Activated naive CD8-positive, alpha-beta T cell treated with anti-CD3 and anti-CD28 coated beads for 36 hours (primary cell): ENCODE measurements around the gene LIN7A. TPM values are rescaled to one million over a fixed set of nuclear protein-coding genes. Genes with fewer than 3 reads are reported as not detected.
"Not testable (repeated sequence)": the region's sequence is repeated elsewhere in the genome, so short reads cannot be mapped to it uniquely, and the experiment has no call there.

Experiments
- DNase-seq: peaks from one replicate; pipeline ENCODE4 v3.0.0; 2021
- H3K27ac Mint-ChIP-seq: one replicate; pipeline ENCODE4 v1.8.0; 2022; ENCODE audit warnings: mild to moderate bottlenecking, moderate library complexity, mixed read lengths
- H3K27me3 Mint-ChIP-seq: one replicate; pipeline ENCODE4 v1.8.0; 2022; ENCODE audit warnings: mild to moderate bottlenecking, mixed read lengths
- H3K36me3 Mint-ChIP-seq: one replicate; pipeline ENCODE4 v1.8.0; 2021; ENCODE audit warnings: mild to moderate bottlenecking, mixed read lengths
- H3K4me1 Mint-ChIP-seq: one replicate; pipeline ENCODE4 v1.8.0; 2021; ENCODE audit warnings: mixed read lengths
- H3K4me3 Mint-ChIP-seq: one replicate; pipeline ENCODE4 v1.8.0; 2022; ENCODE audit warnings: mild to moderate bottlenecking, moderate library complexity, mixed read lengths
- H3K9me3 Mint-ChIP-seq: one replicate; pipeline ENCODE4 v1.8.0; 2022; ENCODE audit warnings: mixed read lengths
- total RNA-seq, 2 experiments: library from RNA; stranded (reverse); gene quantifications; one replicate each; pipeline ENCODE4 v1.2.3, GENCODE V29; 2021

The LIN7A gene
- total RNA-seq, 2 experiments from 2014 or later: not detected

- Mint-ChIP-seq H3K27me3 (no peaks in the 10 kb centered on the region), H3K4me1 (no peaks in the 10 kb centered on the region), H3K4me3 (no peak overlapping the region), H3K27ac (no peak overlapping the region), H3K36me3 (no peaks in the 10 kb centered on the region), H3K9me3 (peaks cover 2% of the 10 kb centered on the region)
- no peak for DNase-seq
Measured at GRCh38 chr12:80818878-80819277, 118.9 kb downstream of the LIN7A start.

- H3K27ac Mint-ChIP-seq: no peak overlapping the region
- H3K9me3 Mint-ChIP-seq: no peaks in the 10 kb centered on the region
- DNase-seq: no peak
- no peak overlapping the region for H3K4me3 Mint-ChIP-seq
- H3K27me3 Mint-ChIP-seq: no peaks in the 10 kb centered on the region
- no peaks in the 10 kb centered on the region for H3K36me3 Mint-ChIP-seq
- no peaks in the 10 kb centered on the region for H3K4me1 Mint-ChIP-seq
Measured at GRCh38 chr12:80815351-80815750, 122.4 kb downstream of the LIN7A start.

- H3K27me3 Mint-ChIP-seq: no peaks in the 10 kb centered on the region
- H3K4me1 Mint-ChIP-seq: no peaks in the 10 kb centered on the region
- H3K36me3 Mint-ChIP-seq: no peaks in the 10 kb centered on the region
- no peak overlapping the region for H3K27ac Mint-ChIP-seq
- H3K9me3 Mint-ChIP-seq: no peaks in the 10 kb centered on the region
- H3K4me3 Mint-ChIP-seq: no peak overlapping the region
- no peak for DNase-seq
Measured at GRCh38 chr12:80814453-80814852, 123.3 kb downstream of the LIN7A start.

- Mint-ChIP-seq H3K9me3 (no peaks in the 10 kb centered on the region), H3K4me3 (no peak overlapping the region), H3K27ac (no peak overlapping the region), H3K27me3 (no peaks in the 10 kb centered on the region), H3K36me3 (no peaks in the 10 kb centered on the region), H3K4me1 (no peaks in the 10 kb centered on the region)
- DNase-seq: no peak
Measured at GRCh38 chr12:80813820-80814219, 123.9 kb downstream of the LIN7A start.

- no peak for DNase-seq
- H3K9me3 Mint-ChIP-seq: no peaks in the 10 kb centered on the region
- no peak overlapping the region for H3K4me3 Mint-ChIP-seq
- no peaks in the 10 kb centered on the region for H3K4me1 Mint-ChIP-seq
- H3K27ac Mint-ChIP-seq: no peak overlapping the region
- no peaks in the 10 kb centered on the region for H3K27me3 Mint-ChIP-seq
- no peaks in the 10 kb centered on the region for H3K36me3 Mint-ChIP-seq
Measured at GRCh38 chr12:80811957-80812708, 125.6 kb downstream of the LIN7A start.

- Mint-ChIP-seq H3K4me1 (no peaks in the 10 kb centered on the region), H3K36me3 (no peaks in the 10 kb centered on the region), H3K4me3 (no peak overlapping the region), H3K9me3 (no peaks in the 10 kb centered on the region), H3K27me3 (no peaks in the 10 kb centered on the region), H3K27ac (no peak overlapping the region)
- DNase-seq: no peak
Measured at GRCh38 chr12:80810874-80811273, 126.9 kb downstream of the LIN7A start.

- H3K36me3 Mint-ChIP-seq: no peaks in the 10 kb centered on the region
- H3K4me1 Mint-ChIP-seq: no peaks in the 10 kb centered on the region
- no peak overlapping the region for H3K27ac Mint-ChIP-seq
- H3K4me3 Mint-ChIP-seq: no peak overlapping the region
- H3K9me3 Mint-ChIP-seq: no peaks in the 10 kb centered on the region
- no peak for DNase-seq
- H3K27me3 Mint-ChIP-seq: no peaks in the 10 kb centered on the region
Measured at GRCh38 chr12:80807640-80808288, 130.0 kb downstream of the LIN7A start.

- DNase-seq: no peak
- no peaks in the 10 kb centered on the region for H3K36me3 Mint-ChIP-seq
- H3K4me3 Mint-ChIP-seq: no peak overlapping the region
- no peaks in the 10 kb centered on the region for H3K4me1 Mint-ChIP-seq
- H3K27ac Mint-ChIP-seq: no peak overlapping the region
- H3K27me3 Mint-ChIP-seq: no peaks in the 10 kb centered on the region
- peaks cover 2% of the 10 kb centered on the region for H3K9me3 Mint-ChIP-seq
Measured at GRCh38 chr12:80805106-80805505, 132.6 kb downstream of the LIN7A start.

GRCh38 chr12:80802652-80803400 is 134.9 kb downstream of the LIN7A start:
- DNase-seq: no peak
- Mint-ChIP-seq H3K27ac (no peak overlapping the region), H3K36me3 (no peaks in the 10 kb centered on the region), H3K4me3 (no peak overlapping the region), H3K9me3 (peaks cover 2% of the 10 kb centered on the region), H3K27me3 (no peaks in the 10 kb centered on the region), H3K4me1 (no peaks in the 10 kb centered on the region)

GRCh38 chr12:80798281-80798680 is 139.5 kb downstream of the LIN7A start:
- no peak for DNase-seq
- Mint-ChIP-seq H3K36me3 (no peaks in the 10 kb centered on the region), H3K9me3 (peaks cover 2% of the 10 kb centered on the region), H3K4me3 (no peak overlapping the region), H3K27ac (no peak overlapping the region), H3K4me1 (no peaks in the 10 kb centered on the region), H3K27me3 (no peaks in the 10 kb centered on the region)

- no peaks in the 10 kb centered on the region for H3K36me3 Mint-ChIP-seq
- H3K27ac Mint-ChIP-seq: no peak overlapping the region
- H3K4me3 Mint-ChIP-seq: no peak overlapping the region
- H3K4me1 Mint-ChIP-seq: no peaks in the 10 kb centered on the region
- H3K27me3 Mint-ChIP-seq: no peaks in the 10 kb centered on the region
- H3K9me3 Mint-ChIP-seq: no peaks in the 10 kb centered on the region
- no peak for DNase-seq
Measured at GRCh38 chr12:80794551-80794950, 143.2 kb downstream of the LIN7A start.

- H3K27ac Mint-ChIP-seq: no peak overlapping the region
- no peaks in the 10 kb centered on the region for H3K36me3 Mint-ChIP-seq
- H3K4me3 Mint-ChIP-seq: no peak overlapping the region
- H3K27me3 Mint-ChIP-seq: no peaks in the 10 kb centered on the region
- no peaks in the 10 kb centered on the region for H3K4me1 Mint-ChIP-seq
- H3K9me3 Mint-ChIP-seq: no peaks in the 10 kb centered on the region
- no peak for DNase-seq
Measured at GRCh38 chr12:80792861-80793260, 144.9 kb downstream of the LIN7A start.

- Mint-ChIP-seq H3K4me1 (no peaks in the 10 kb centered on the region), H3K36me3 (no peaks in the 10 kb centered on the region), H3K4me3 (no peak overlapping the region), H3K27ac (no peak overlapping the region), H3K9me3 (no peaks in the 10 kb centered on the region), H3K27me3 (no peaks in the 10 kb centered on the region)
- no peak for DNase-seq
Measured at GRCh38 chr12:80791863-80792262, 145.9 kb downstream of the LIN7A start.

GRCh38 chr12:80788407-80788806 is 149.3 kb downstream of the LIN7A start:
- not testable (repeated sequence) for H3K9me3 Mint-ChIP-seq, DNase-seq, H3K36me3 Mint-ChIP-seq, H3K4me1 Mint-ChIP-seq, H3K4me3 Mint-ChIP-seq, H3K27ac Mint-ChIP-seq, H3K27me3 Mint-ChIP-seq

- not testable (repeated sequence) for H3K27ac Mint-ChIP-seq, H3K4me1 Mint-ChIP-seq, H3K9me3 Mint-ChIP-seq, H3K4me3 Mint-ChIP-seq, DNase-seq, H3K27me3 Mint-ChIP-seq, H3K36me3 Mint-ChIP-seq
Measured at GRCh38 chr12:80782963-80783470, 154.7 kb downstream of the LIN7A start.
